DOHH2 (cell line): ENCODE results near the gene ARFGAP2.

Source experiments
- H3F3A ChIP-seq: fragments of 200-600 bp; sonication (generic), shearing (Covaris generic); 2 replicates; pipeline ENCODE4 v1.6.0; 2016; ENCODE audit warnings: antibody characterized with exemption, mild to moderate bottlenecking; ENCODE audit not compliant: control insufficient read depth, insufficient read depth
- H3K27ac ChIP-seq: fragments of 200-600 bp; sonication (generic); 2 replicates; pipeline ENCODE4 v1.5.1; 2014; ENCODE audit warnings: low read depth, mild to moderate bottlenecking, low read length, moderate library complexity
- H3K27me3 ChIP-seq: fragments of 200-600 bp; sonication (generic); 2 replicates; pipeline ENCODE4 v1.6.1; 2014; ENCODE audit warnings: mild to moderate bottlenecking, low read length, mixed read lengths; ENCODE audit not compliant: control insufficient read depth
- H3K36me3 ChIP-seq: fragments of 200-600 bp; sonication (generic); 2 replicates; pipeline ENCODE4 v1.6.1; 2014; ENCODE audit warnings: mild to moderate bottlenecking, low read length, moderate library complexity, mixed read lengths; ENCODE audit not compliant: control insufficient read depth
- H3K4me1 ChIP-seq: fragments of 200-600 bp; sonication (generic); 2 replicates; pipeline ENCODE4 v1.6.1; 2014; ENCODE audit warnings: mild to moderate bottlenecking, low read length, mixed read lengths; ENCODE audit not compliant: control insufficient read depth
- H3K4me2 ChIP-seq: fragments of 200-600 bp; sonication (generic); 2 replicates; pipeline ENCODE4 v1.6.0; 2014; ENCODE audit warnings: mild to moderate bottlenecking, low read length, moderate library complexity
- H3K4me3 ChIP-seq: fragments of 200-600 bp; sonication (generic); 2 replicates; pipeline ENCODE4 v1.5.1; 2014; ENCODE audit warnings: mild to moderate bottlenecking, low read length, mixed read lengths
- H3K79me2 ChIP-seq: fragments of 200-600 bp; sonication (generic); 2 replicates; pipeline ENCODE4 v1.6.1; 2014; ENCODE audit warnings: mild to moderate bottlenecking, low read length, mixed read lengths; ENCODE audit not compliant: control insufficient read depth
- H3K9me2 ChIP-seq: fragments of 200-600 bp; sonication (generic); replicated peaks from 2 replicates; pipeline ENCODE4 v1.6.1; 2014; ENCODE audit warnings: mild to moderate bottlenecking, low read length, mixed read lengths; ENCODE audit not compliant: control insufficient read depth
- H3K9me3 ChIP-seq: fragments of 200-600 bp; sonication (generic); 2 replicates; pipeline ENCODE4 v1.6.1; 2014; ENCODE audit warnings: antibody characterized with exemption, low read length, mixed read lengths; ENCODE audit not compliant: control insufficient read depth, insufficient read depth
- H4K20me1 ChIP-seq: fragments of 200-600 bp; sonication (generic); 2 replicates; pipeline ENCODE4 v1.6.0; 2014; ENCODE audit warnings: low read depth, mild to moderate bottlenecking, antibody characterized with exemption, low read length, moderate library complexity; ENCODE audit not compliant: control insufficient read depth, insufficient read depth
- CTCF ChIP-seq: fragments of 200-600 bp; sonication (generic); IDR thresholded peaks from one replicate; pipeline ENCODE4 v1.5.1; 2014; ENCODE audit warnings: antibody characterized with exemption, mild to moderate bottlenecking, low read depth, low read length; ENCODE audit not compliant: poor library complexity, severe bottlenecking
- EZH2phosphoT487 ChIP-seq: fragments of 200-600 bp; sonication (generic); IDR thresholded peaks from 2 replicates; pipeline ENCODE4 v1.6.1; 2017; ENCODE audit warnings: borderline replicate concordance, mild to moderate bottlenecking, antibody characterized with exemption, low read length, moderate library complexity, mixed read lengths

Gene ARFGAP2

GRCh38 chr11:47148270-47148669 is 28.4 kb downstream of the ARFGAP2 start:
- Histone ChIP-seq H3K27ac (no peak overlapping the region), H3K27me3 (no peaks in the 10 kb centered on the region), H3K4me2 (no peak overlapping the region), H3F3A (peaks cover 3% of the 10 kb centered on the region; the same call in 1 of the 2 replicates), H3K9me2 (no peaks in the 10 kb centered on the region), H3K4me3 (no peak overlapping the region), H3K79me2 (no peaks in the 10 kb centered on the region), H4K20me1 (no peaks in the 10 kb centered on the region), H3K4me1 (peaks cover 40% of the 10 kb centered on the region), H3K36me3 (no peaks in the 10 kb centered on the region), H3K9me3 (no peaks in the 10 kb centered on the region)
- TF ChIP-seq CTCF (no peak), EZH2phosphoT487 (no peak)

DNA sequence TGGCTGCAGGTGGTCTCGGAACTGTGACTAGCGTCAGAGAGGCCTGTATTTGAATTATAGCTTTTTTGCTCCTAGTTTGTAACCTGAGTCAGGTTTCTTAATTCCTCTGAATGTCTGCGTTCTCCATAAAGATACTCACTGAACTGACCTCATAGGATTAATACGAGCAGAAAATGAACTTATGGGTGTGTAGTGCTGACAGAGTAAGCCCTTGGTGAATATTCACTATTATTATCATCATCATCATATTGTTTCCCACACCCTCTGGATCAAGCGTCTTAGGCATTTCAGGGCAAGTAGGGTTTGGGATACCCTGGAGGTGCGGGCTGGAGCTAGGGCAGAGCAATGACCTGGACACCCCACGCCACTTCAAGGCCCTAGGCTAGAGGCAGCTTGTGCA is 29.0 kb downstream of the ARFGAP2 start:
- peaks cover 3% of the 10 kb centered on the region; the same call in 1 of the 2 replicates for H3F3A ChIP-seq
- no peaks in the 10 kb centered on the region for H3K79me2 ChIP-seq
- no peaks in the 10 kb centered on the region for H3K9me3 ChIP-seq
- no peak overlapping the region for H3K27ac ChIP-seq
- TF ChIP-seq EZH2phosphoT487: no peak
- no peak for TF ChIP-seq CTCF
- no peaks in the 10 kb centered on the region for H3K36me3 ChIP-seq
- H3K4me1 ChIP-seq: peaks cover 34% of the 10 kb centered on the region
- H3K4me2 ChIP-seq: no peak overlapping the region
- H3K27me3 ChIP-seq: no peaks in the 10 kb centered on the region
- no peak overlapping the region for H3K4me3 ChIP-seq
- no peaks in the 10 kb centered on the region for H3K9me2 ChIP-seq
- H4K20me1 ChIP-seq: no peaks in the 10 kb centered on the region

DNA sequence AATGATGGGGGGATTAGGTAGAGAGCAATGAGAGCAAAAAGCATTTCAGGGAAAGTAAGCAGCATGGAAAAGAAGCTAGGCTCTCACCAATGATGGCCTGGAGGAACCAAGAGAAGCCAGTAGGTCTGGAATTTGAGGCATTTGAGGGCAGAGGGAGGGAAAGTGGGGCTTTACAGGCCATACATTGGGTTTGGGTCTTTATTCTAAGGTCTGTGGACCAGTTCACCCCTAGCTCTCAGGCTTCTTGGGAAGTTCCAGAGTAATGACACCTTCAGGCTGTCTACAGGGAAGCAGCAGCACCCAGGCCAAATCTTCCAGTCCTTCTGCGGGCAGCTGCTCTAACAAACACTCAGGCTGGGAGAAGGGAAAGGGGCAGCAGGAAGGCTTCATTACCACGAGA is 29.4 kb downstream of the ARFGAP2 start:
- no peak for TF ChIP-seq EZH2phosphoT487
- TF ChIP-seq CTCF: no peak

More for the DNA sequence above, 29.4 kb downstream of the ARFGAP2 start:
- no peaks in the 10 kb centered on the region for H3K36me3 ChIP-seq
- no peak overlapping the region for H3K4me3 ChIP-seq
- H3K4me2 ChIP-seq: no peak overlapping the region
- H3K4me1 ChIP-seq: peaks cover 29% of the 10 kb centered on the region
- no peak overlapping the region for H3K27ac ChIP-seq
- H3K79me2 ChIP-seq: no peaks in the 10 kb centered on the region
- H3F3A ChIP-seq: peaks cover 1% of the 10 kb centered on the region; the same call in 1 of the 2 replicates
- H3K9me2 ChIP-seq: no peaks in the 10 kb centered on the region
- no peaks in the 10 kb centered on the region for H3K27me3 ChIP-seq
- H4K20me1 ChIP-seq: no peaks in the 10 kb centered on the region
- no peaks in the 10 kb centered on the region for H3K9me3 ChIP-seq
